Mucosa of stomach (tissue), 1 donor: Measurements from ENCODE around the gene FIBCD1.

Experiments used
- H3K27me3 ChIP-seq: one replicate; pipeline ENCODE4 v1.7.0; 2013; ENCODE audit warnings: mild to moderate bottlenecking, low read length; ENCODE audit not compliant: control insufficient read depth, insufficient read depth
- H3K36me3 ChIP-seq: one replicate; pipeline ENCODE4 v1.7.0; 2013; ENCODE audit warnings: low read length; ENCODE audit not compliant: control insufficient read depth, insufficient read depth
- H3K4me1 ChIP-seq: one replicate; pipeline ENCODE4 v1.7.0; 2013; ENCODE audit warnings: mild to moderate bottlenecking, low read length; ENCODE audit not compliant: control insufficient read depth, insufficient read depth
- H3K4me3 ChIP-seq: one replicate; pipeline ENCODE4 v1.7.0; 2013; ENCODE audit warnings: low read length
- H3K9ac ChIP-seq: one replicate; pipeline ENCODE4 v1.7.0; 2013; ENCODE audit warnings: mild to moderate bottlenecking, low read length, moderate library complexity
- H3K9me3 ChIP-seq: one replicate; pipeline ENCODE4 v1.7.0; 2013; ENCODE audit warnings: mild to moderate bottlenecking, low read length, moderate library complexity; ENCODE audit not compliant: control insufficient read depth
- donor health status: Pancreatic carcinoma.

The FIBCD1 gene

GRCh38 chr9:130938652-130939404, at the start of gene FIBCD1:
Gene FIBCD1, minus strand, starts transcription at chr9:130939247. Its CDS starts 640 bp downstream, at chr9:130938607.
- Histone ChIP-seq H3K9ac (no peak within 1 kb of the TSS), H3K27me3 (peaks cover 84% of the 10 kb centered on the region), H3K4me3 (no peak within 1 kb of the TSS), H3K9me3 (no peaks in the 10 kb centered on the region), H3K4me1 (peaks cover 20% of the 10 kb centered on the region), H3K36me3 (no peaks in the 10 kb centered on the region)

- no peak overlapping the region for H3K4me3 ChIP-seq
- no peaks in the 10 kb centered on the region for H3K9me3 ChIP-seq
- H3K4me1 ChIP-seq, result no peaks in the 10 kb centered on the region
- peaks cover 25% of the 10 kb centered on the region for H3K27me3 ChIP-seq
- no peak overlapping the region for H3K9ac ChIP-seq
- H3K36me3 ChIP-seq, result no peaks in the 10 kb centered on the region
Measured at GRCh38 chr9:130988400-130988747, 49.3 kb upstream of the FIBCD1 start.

GRCh38 chr9:130987738-130988399, 48.8 kb upstream of the FIBCD1 start:
- H3K4me1 ChIP-seq, result no peaks in the 10 kb centered on the region
- H3K27me3 ChIP-seq, result peaks cover 25% of the 10 kb centered on the region
- H3K9me3 ChIP-seq, result no peaks in the 10 kb centered on the region
- H3K36me3 ChIP-seq, result no peaks in the 10 kb centered on the region
- no peak overlapping the region for H3K4me3 ChIP-seq
- no peak overlapping the region for H3K9ac ChIP-seq

- Histone ChIP-seq H3K9me3 (no peaks in the 10 kb centered on the region), H3K4me3 (no peak overlapping the region), H3K9ac (no peak overlapping the region), H3K36me3 (no peaks in the 10 kb centered on the region), H3K4me1 (no peaks in the 10 kb centered on the region), H3K27me3 (peaks cover 25% of the 10 kb centered on the region)
Measured at GRCh38 chr9:130987054-130987453, 48.0 kb upstream of the FIBCD1 start.

- H3K9ac ChIP-seq, result no peak overlapping the region
- H3K36me3 ChIP-seq, result no peaks in the 10 kb centered on the region
- H3K27me3 ChIP-seq, result peaks cover 23% of the 10 kb centered on the region
- H3K4me3 ChIP-seq, result no peak overlapping the region
- no peaks in the 10 kb centered on the region for H3K4me1 ChIP-seq
- H3K9me3 ChIP-seq, result no peaks in the 10 kb centered on the region
Measured at GRCh38 chr9:130986356-130986965, 47.4 kb upstream of the FIBCD1 start.

GRCh38 chr9:130985606-130986162, 46.6 kb upstream of the FIBCD1 start:
- Histone ChIP-seq H3K4me1 (no peaks in the 10 kb centered on the region), H3K9ac (no peak overlapping the region), H3K4me3 (no peak overlapping the region), H3K27me3 (peaks cover 18% of the 10 kb centered on the region), H3K9me3 (no peaks in the 10 kb centered on the region), H3K36me3 (no peaks in the 10 kb centered on the region)

GRCh38 chr9:130985029-130985428, 46.0 kb upstream of the FIBCD1 start:
- Histone ChIP-seq H3K36me3 (no peaks in the 10 kb centered on the region), H3K27me3 (peaks cover 18% of the 10 kb centered on the region)

GRCh38 chr9:130984521-130984920, 45.5 kb upstream of the FIBCD1 start:
- no peak overlapping the region for H3K9ac ChIP-seq
- H3K4me3 ChIP-seq, result no peak overlapping the region
- no peaks in the 10 kb centered on the region for H3K9me3 ChIP-seq
- no peaks in the 10 kb centered on the region for H3K4me1 ChIP-seq
- H3K36me3 ChIP-seq, result no peaks in the 10 kb centered on the region
- H3K27me3 ChIP-seq, result peaks cover 18% of the 10 kb centered on the region

More at GRCh38 chr9:130985029-130985428, 46.0 kb upstream of the FIBCD1 start:
- H3K9me3 ChIP-seq, result no peaks in the 10 kb centered on the region
- no peak overlapping the region for H3K9ac ChIP-seq
- no peak overlapping the region for H3K4me3 ChIP-seq
- no peaks in the 10 kb centered on the region for H3K4me1 ChIP-seq

- no peaks in the 10 kb centered on the region for H3K4me1 ChIP-seq
- H3K9me3 ChIP-seq, result no peaks in the 10 kb centered on the region
- no peak overlapping the region for H3K4me3 ChIP-seq
- H3K9ac ChIP-seq, result no peak overlapping the region
- H3K36me3 ChIP-seq, result no peaks in the 10 kb centered on the region
- H3K27me3 ChIP-seq, result peaks cover 18% of the 10 kb centered on the region
Measured at GRCh38 chr9:130983970-130984369, 44.9 kb upstream of the FIBCD1 start.

GRCh38 chr9:130983359-130983670, 44.3 kb upstream of the FIBCD1 start:
- H3K9me3 ChIP-seq, result no peaks in the 10 kb centered on the region
- no peaks in the 10 kb centered on the region for H3K36me3 ChIP-seq
- peaks cover 16% of the 10 kb centered on the region for H3K27me3 ChIP-seq
- H3K4me3 ChIP-seq, result no peak overlapping the region
- no peaks in the 10 kb centered on the region for H3K4me1 ChIP-seq
- no peak overlapping the region for H3K9ac ChIP-seq

GRCh38 chr9:130982636-130983358, 43.8 kb upstream of the FIBCD1 start:
- H3K27me3 ChIP-seq, result peaks cover 15% of the 10 kb centered on the region
- H3K9ac ChIP-seq, result no peak overlapping the region
- no peaks in the 10 kb centered on the region for H3K36me3 ChIP-seq
- H3K4me1 ChIP-seq, result no peaks in the 10 kb centered on the region
- H3K4me3 ChIP-seq, result no peak overlapping the region
- H3K9me3 ChIP-seq, result no peaks in the 10 kb centered on the region

GRCh38 chr9:130981756-130982137, 42.7 kb upstream of the FIBCD1 start:
- Histone ChIP-seq H3K36me3 (no peaks in the 10 kb centered on the region), H3K27me3 (peaks cover 13% of the 10 kb centered on the region), H3K9ac (no peak overlapping the region), H3K4me1 (no peaks in the 10 kb centered on the region), H3K4me3 (no peak overlapping the region), H3K9me3 (no peaks in the 10 kb centered on the region)
